Omental fat pad (tissue), 4 donors: ENCODE measurements around the gene ZNF678. TPM values are rescaled to one million over a fixed set of nuclear protein-coding genes. Genes with fewer than 3 reads are reported as not detected.

ENCODE experiments used
- ATAC-seq: fragments of 150-250 bp; one replicate; pipeline ENCODE4 v1.9.1; 2016; ENCODE audit warnings: mild to moderate bottlenecking, moderate library complexity; ENCODE audit not compliant: low FRiP score
- DNase-seq: peaks from one replicate; pipeline ENCODE4 v3.0.0-alpha.2; 2019; ENCODE audit warnings: low spot score
- CTCF ChIP-seq, 3 donors: fragments of 450-650 bp; IDR thresholded peaks; one replicate each; pipeline ENCODE4 v1.5.1; 2016 to 2017; ENCODE audit warnings: antibody characterized with exemption in 3 of 3, mild to moderate bottlenecking in 3 of 3, moderate library complexity in 2 of 3
- total RNA-seq, 4 donors: library from RNA; depleted of rRNA; stranded (reverse); fragments of >200 nt; gene quantifications; one replicate each; pipeline ENCODE4 v1.1.0, GENCODE V29; 2016

Gene ZNF678
- total RNA-seq, 4 donors from 2014 or later = 4.9 to 9.9 (median 6.4) TPM

GRCh38 chr1:227541129-227541528 is 22.2 kb upstream of the ZNF678 start:
- no peak for DNase-seq
- ATAC-seq = no peak

GRCh38 chr1:227541796-227542152 is 21.6 kb upstream of the ZNF678 start:
- ATAC-seq = peak; percentile 37
- no peak for TF ChIP-seq CTCF (IDR thresholded peaks at IDR 0.05)
- DNase-seq = no peak

More at GRCh38 chr1:227541129-227541528, 22.2 kb upstream of the ZNF678 start:
- no peak for TF ChIP-seq CTCF (IDR thresholded peaks at IDR 0.05)

GRCh38 chr1:227542153-227543120 is 20.9 kb upstream of the ZNF678 start:
- TF ChIP-seq CTCF (IDR thresholded peaks at IDR 0.05) = peak in 2 of 3 donors; percentile 71 to 72
- DNase-seq = peak; percentile 55
- peak; percentile 90 for ATAC-seq

GRCh38 chr1:227543283-227544066 is 19.9 kb upstream of the ZNF678 start:
- no peak for DNase-seq

GRCh38 chr1:227544067-227545050 is 19.0 kb upstream of the ZNF678 start:
- ATAC-seq (no peak), DNase-seq (no peak)
- no peak for TF ChIP-seq CTCF (IDR thresholded peaks at IDR 0.05)

More at GRCh38 chr1:227543283-227544066, 19.9 kb upstream of the ZNF678 start:
- no peak for TF ChIP-seq CTCF (IDR thresholded peaks at IDR 0.05)
- no peak for ATAC-seq

GRCh38 chr1:227545361-227545760 is 18.0 kb upstream of the ZNF678 start:
- no peak for DNase-seq
- TF ChIP-seq CTCF (IDR thresholded peaks at IDR 0.05) = no peak
- ATAC-seq = no peak
